ENCODE measurements around the gene TTYH2. TPM values are rescaled to one million over a fixed set of nuclear protein-coding genes. Genes with fewer than 3 reads are reported as not detected.

TTYH2 gene
- polyA plus RNA-seq, 1 donor from 2014 or later = 2.5 TPM

DNA sequence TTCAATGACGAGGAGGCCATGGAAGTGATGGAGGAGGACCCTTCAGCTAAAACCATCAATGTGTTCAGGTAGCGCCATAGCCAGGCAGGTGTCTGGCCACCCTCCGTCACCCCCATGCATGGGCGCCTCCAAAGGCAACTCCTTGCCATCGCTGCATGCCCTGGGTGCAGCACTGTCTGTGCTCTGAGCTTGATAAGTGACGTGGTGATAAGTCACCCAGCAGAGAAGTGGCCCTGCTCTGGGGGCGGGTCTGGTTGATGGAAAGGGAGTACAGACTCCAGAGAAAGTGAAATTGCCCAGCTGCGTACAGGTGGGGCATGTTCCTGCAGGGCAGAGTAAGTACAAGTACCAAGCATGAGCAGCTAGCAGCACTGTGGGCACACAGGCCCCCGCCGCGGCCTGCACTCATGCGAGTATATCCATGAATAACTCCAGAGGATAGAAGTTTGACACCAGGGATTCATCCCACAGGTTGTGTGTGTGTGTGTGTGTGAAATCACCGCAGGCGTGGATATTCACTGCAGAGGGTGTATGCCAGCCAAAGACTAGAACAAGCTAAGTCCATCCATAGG is 73.7 kb downstream of the TTYH2 start:
- H3K9ac ChIP-seq (ENCODE audit: low read length) = no peak overlapping the region
- no peaks in the 10 kb centered on the region for H3K9me2 ChIP-seq (ENCODE audit: insufficient read depth, low read length)
- no peaks in the 10 kb centered on the region for H4K20me1 ChIP-seq (ENCODE audit: insufficient read depth)
- H3K4me2 ChIP-seq (ENCODE audit: low read length) = no peak overlapping the region
- TF ChIP-seq CTCF (IDR thresholded peaks at IDR 0.05; ENCODE audit: poor library complexity, severe bottlenecking) = no peak
- TF ChIP-seq MXI1 (conservative IDR thresholded peaks at IDR 0.05; ENCODE audit: poor library complexity, severe bottlenecking) = no peak
- no peak for TF ChIP-seq POLR2AphosphoS5 (IDR thresholded peaks at IDR 0.05)
- TF ChIP-seq TAF1 (IDR thresholded peaks at IDR 0.05; ENCODE audit: low read depth) = no peak
- no peaks in the 10 kb centered on the region for H3K36me3 ChIP-seq (ENCODE audit: insufficient read depth, low read length)
- H3K9me3 ChIP-seq (ENCODE audit: low read length) = no peaks in the 10 kb centered on the region
- no peaks in the 10 kb centered on the region for H3K27me3 ChIP-seq (ENCODE audit: insufficient read depth, low read depth, low read length)
- H2AFZ ChIP-seq (ENCODE audit: low read depth, low read length) = no peak overlapping the region
- H3K27ac ChIP-seq (ENCODE audit: low read length) = no peak overlapping the region
- H3K79me2 ChIP-seq (replicated peaks; ENCODE audit: insufficient read depth, low read length) = no peaks in the 10 kb centered on the region
- H3K4me3 ChIP-seq (ENCODE audit: low read length) = no peak overlapping the region
- H3F3A ChIP-seq (ENCODE audit: insufficient read depth, low read length, poor library complexity, severe bottlenecking) = no peaks in the 10 kb centered on the region

- Histone ChIP-seq H3K36me3 (ENCODE audit: insufficient read depth, low read length) (no peaks in the 10 kb centered on the region), H2AFZ (ENCODE audit: low read depth, low read length) (no peak overlapping the region), H3K9ac (ENCODE audit: low read length) (no peak overlapping the region), H3K79me2 (replicated peaks; ENCODE audit: insufficient read depth, low read length) (no peaks in the 10 kb centered on the region), H3K9me3 (ENCODE audit: low read length) (no peaks in the 10 kb centered on the region), H3K27me3 (ENCODE audit: insufficient read depth, low read depth, low read length) (no peaks in the 10 kb centered on the region), H3K4me2 (ENCODE audit: low read length) (no peak overlapping the region), H4K20me1 (ENCODE audit: insufficient read depth) (no peaks in the 10 kb centered on the region), H3K27ac (ENCODE audit: low read length) (no peak overlapping the region), H3F3A (ENCODE audit: insufficient read depth, low read length, poor library complexity, severe bottlenecking) (no peaks in the 10 kb centered on the region), H3K9me2 (ENCODE audit: insufficient read depth, low read length) (no peaks in the 10 kb centered on the region), H3K4me3 (ENCODE audit: low read length) (no peak overlapping the region)
- TF ChIP-seq POLR2AphosphoS5 (IDR thresholded peaks at IDR 0.05) (no peak), REST (IDR thresholded peaks at IDR 0.05; ENCODE audit: borderline replicate concordance) (no peak), MXI1 (conservative IDR thresholded peaks at IDR 0.05; ENCODE audit: poor library complexity, severe bottlenecking) (no peak), TAF1 (IDR thresholded peaks at IDR 0.05; ENCODE audit: low read depth) (no peak), EZH2 (IDR thresholded peaks at IDR 0.05; ENCODE audit: borderline replicate concordance, insufficient read depth, low read length, poor library complexity, severe bottlenecking) (no peak)
Measured at GRCh38 chr17:74288785-74289184, 75.4 kb downstream of the TTYH2 start.

- Histone ChIP-seq H3K27me3 (ENCODE audit: insufficient read depth, low read depth, low read length) (no peaks in the 10 kb centered on the region), H3K4me2 (ENCODE audit: low read length) (no peak overlapping the region), H3K9me3 (ENCODE audit: low read length) (no peaks in the 10 kb centered on the region), H3K36me3 (ENCODE audit: insufficient read depth, low read length) (no peaks in the 10 kb centered on the region), H3K79me2 (replicated peaks; ENCODE audit: insufficient read depth, low read length) (no peaks in the 10 kb centered on the region), H3K9ac (ENCODE audit: low read length) (no peak overlapping the region), H3K9me2 (ENCODE audit: insufficient read depth, low read length) (no peaks in the 10 kb centered on the region), H3K4me3 (ENCODE audit: low read length) (no peak overlapping the region), H2AFZ (ENCODE audit: low read depth, low read length) (no peak overlapping the region), H3F3A (ENCODE audit: insufficient read depth, low read length, poor library complexity, severe bottlenecking) (no peaks in the 10 kb centered on the region), H4K20me1 (ENCODE audit: insufficient read depth) (no peaks in the 10 kb centered on the region), H3K27ac (ENCODE audit: low read length) (no peak overlapping the region)
- TF ChIP-seq SMC3 (conservative IDR thresholded peaks at IDR 0.05; ENCODE audit: poor library complexity) (no peak), MXI1 (conservative IDR thresholded peaks at IDR 0.05; ENCODE audit: poor library complexity, severe bottlenecking) (no peak), EZH2 (IDR thresholded peaks at IDR 0.05; ENCODE audit: borderline replicate concordance, insufficient read depth, low read length, poor library complexity, severe bottlenecking) (no peak), CTCF (IDR thresholded peaks at IDR 0.05; ENCODE audit: poor library complexity, severe bottlenecking) (no peak)
Measured at GRCh38 chr17:74289688-74290087, 76.3 kb downstream of the TTYH2 start.
